Measurements from ENCODE around the gene PRPSAP2. TPM values are rescaled to one million over a fixed set of nuclear protein-coding genes. Genes with fewer than 3 reads are reported as not detected.

PRPSAP2 gene
- total and polyA plus RNA-seq, 2 donors (not counting 1 experiment from before 2014, with no cell fraction given): 27.1 to 58.8 TPM

DNA sequence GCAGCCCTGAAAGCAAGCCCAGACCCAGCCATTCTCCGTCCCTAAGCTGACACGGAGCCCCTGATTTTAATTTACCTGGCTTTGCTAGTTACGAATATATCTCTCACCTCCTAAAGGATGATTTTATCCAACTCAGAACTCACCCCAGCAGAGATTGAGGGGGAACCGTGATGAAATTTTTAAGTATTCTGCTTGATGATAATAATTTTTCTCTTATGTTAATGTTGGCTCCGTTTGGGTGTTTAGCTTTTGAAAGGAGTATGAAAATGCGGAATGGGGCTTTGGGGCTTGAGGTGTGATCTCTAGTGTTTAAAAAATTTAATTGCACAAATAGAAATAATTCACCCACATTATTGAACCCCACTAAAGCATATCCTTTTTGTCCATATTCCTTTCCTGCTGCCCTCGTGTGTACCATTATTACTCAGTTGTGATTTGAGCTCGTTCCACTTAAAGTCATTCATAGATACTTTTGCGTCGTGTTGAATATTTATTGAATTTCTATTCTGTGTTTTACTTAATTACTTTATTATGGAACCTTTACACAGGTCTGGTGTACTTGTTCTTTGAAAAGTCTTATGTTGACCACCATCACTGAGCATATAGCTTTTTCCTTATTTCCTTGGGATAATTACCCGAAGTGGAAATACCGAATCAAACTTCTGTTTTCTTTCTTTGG, 775 bp downstream of the PRPSAP2 start:
- peaks cover 66% of the 10 kb centered on the region for H3K79me2 ChIP-seq (ENCODE audit: control insufficient read depth, insufficient read depth, low read length)
- CTCF ChIA-PET: interaction anchor here (1.1 to 1.5 kb wide), 4 partner anchors 8 to 102 kb away, joined by 3 to 5 read pairs (median 3); no protein-coding TSS in a partner anchor
- intact Hi-C loops (cut with micrococcal nuclease): loop anchor here (10.0 kb wide), 2 partner anchors 46 to 516 kb away; partner anchors contain the start of gene MAPK7
- H3K9me3 ChIP-seq (ENCODE audit: control extremely low read depth in 1 of 3, control insufficient read depth in 2 of 3, insufficient read depth in 1 of 3, low read length in 2 of 3): no peaks in the 10 kb centered on the region
- Mint-ChIP-seq H3K27ac (peak overlapping the region; percentile 90), H3K27me3 (no peaks in the 10 kb centered on the region), H3K4me3 (peak overlapping the region; percentile 94), H3K4me1 (peaks cover 55% of the 10 kb centered on the region), H3K9me3 (ENCODE audit: insufficient read depth) (no peaks in the 10 kb centered on the region)
- no peaks in the 10 kb centered on the region for H3K36me3 ChIP-seq (replicated peaks in 1 of 2; ENCODE audit: control extremely low read depth in 1 of 2, control insufficient read depth in 1 of 2, extremely low read depth in 1 of 2, insufficient read depth in 2 of 2, low read length in 1 of 2)
- peak overlapping the region; percentile 72 for H3K4me2 ChIP-seq (replicated peaks; ENCODE audit: low read depth, low read length, poor library complexity, severe bottlenecking)
- ATAC-seq (ENCODE audit: low read depth) (no peak), DNase-seq (no peak)
- peak overlapping the region; percentile 71 to 88 (median 79) for H3K4me3 ChIP-seq (ENCODE audit: control extremely low read depth in 1 of 5, extremely low read depth in 1 of 5, insufficient read depth in 1 of 5, low read depth in 2 of 5, low read length in 4 of 5)
- H3K27me3 ChIP-seq (replicated peaks in 1 of 4; ENCODE audit: control extremely low read depth in 1 of 4, control insufficient read depth in 3 of 4, insufficient read depth in 4 of 4, low read length in 3 of 4): no peaks in the 10 kb centered on the region
- peak overlapping the region; percentile 86 for H3K9ac ChIP-seq (ENCODE audit: low read length)
- 0% methylated on average over 3 of the region's 12 CpGs for WGBS (ENCODE audit: insufficient coverage)
- no peaks in the 10 kb centered on the region for H4K20me1 ChIP-seq (ENCODE audit: control insufficient read depth, insufficient read depth, low read length, poor library complexity, severe bottlenecking)
- H2AFZ ChIP-seq (ENCODE audit: insufficient read depth, low read depth, low read length, poor library complexity, severe bottlenecking): peak overlapping the region; percentile 97
- peaks cover 34 to 50% of the 10 kb centered on the region in 2 donors for H3K4me1 ChIP-seq (ENCODE audit: control insufficient read depth in 2 of 2, insufficient read depth in 2 of 2, low read length in 2 of 2)
- TF ChIP-seq, protein P1, sequence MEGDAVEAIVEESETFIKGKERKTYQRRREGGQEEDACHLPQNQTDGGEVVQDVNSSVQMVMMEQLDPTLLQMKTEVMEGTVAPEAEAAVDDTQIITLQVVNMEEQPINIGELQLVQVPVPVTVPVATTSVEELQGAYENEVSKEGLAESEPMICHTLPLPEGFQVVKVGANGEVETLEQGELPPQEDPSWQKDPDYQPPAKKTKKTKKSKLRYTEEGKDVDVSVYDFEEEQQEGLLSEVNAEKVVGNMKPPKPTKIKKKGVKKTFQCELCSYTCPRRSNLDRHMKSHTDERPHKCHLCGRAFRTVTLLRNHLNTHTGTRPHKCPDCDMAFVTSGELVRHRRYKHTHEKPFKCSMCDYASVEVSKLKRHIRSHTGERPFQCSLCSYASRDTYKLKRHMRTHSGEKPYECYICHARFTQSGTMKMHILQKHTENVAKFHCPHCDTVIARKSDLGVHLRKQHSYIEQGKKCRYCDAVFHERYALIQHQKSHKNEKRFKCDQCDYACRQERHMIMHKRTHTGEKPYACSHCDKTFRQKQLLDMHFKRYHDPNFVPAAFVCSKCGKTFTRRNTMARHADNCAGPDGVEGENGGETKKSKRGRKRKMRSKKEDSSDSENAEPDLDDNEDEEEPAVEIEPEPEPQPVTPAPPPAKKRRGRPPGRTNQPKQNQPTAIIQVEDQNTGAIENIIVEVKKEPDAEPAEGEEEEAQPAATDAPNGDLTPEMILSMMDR (IDR thresholded peaks at IDR 0.05): no peak
- no peak for TF ChIP-seq EZH2 (IDR thresholded peaks at IDR 0.05; ENCODE audit: borderline replicate concordance, insufficient read depth, low read depth, low read length, poor library complexity, severe bottlenecking)
- POLR2A ChIA-PET: interaction anchor here (1.0 kb wide), 1 partner anchor 205 kb away, joined by 3 read pairs; no protein-coding TSS in a partner anchor
- H3K27ac ChIP-seq (ENCODE audit: low read length in 2 of 2): peak overlapping the region; percentile 51 to 87

DNA sequence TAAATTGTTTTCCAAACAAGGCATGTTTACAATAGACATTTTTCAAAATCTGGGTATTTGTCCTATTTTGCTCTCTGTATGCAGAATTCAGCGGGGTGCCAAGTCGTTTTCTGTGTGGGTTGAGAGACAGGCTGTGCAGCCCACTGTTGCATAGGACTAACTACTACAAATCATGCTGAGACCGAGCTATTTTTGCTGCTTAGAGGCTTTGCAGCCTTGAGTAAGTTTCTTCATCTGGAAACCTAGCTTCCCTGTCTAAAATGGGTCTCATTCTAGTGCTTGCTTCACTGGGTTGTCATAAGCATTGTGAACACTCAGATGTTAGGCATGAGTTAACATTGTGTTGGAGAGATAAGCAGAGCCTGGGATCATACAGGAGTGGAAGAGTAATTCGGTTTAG, 1.3 kb downstream of the PRPSAP2 start:
- peak overlapping the region in 1 of 5 experiments; percentile 88 for H3K4me3 ChIP-seq (ENCODE audit: control extremely low read depth in 1 of 5, extremely low read depth in 1 of 5, insufficient read depth in 1 of 5, low read depth in 2 of 5, low read length in 4 of 5)
- intact Hi-C loops (cut with micrococcal nuclease): loop anchor here (10.0 kb wide), 2 partner anchors 46 to 516 kb away; partner anchors contain the start of gene MAPK7
- WGBS (ENCODE audit: insufficient coverage): 62% methylated on average over 3 of the region's 4 CpGs
- peak overlapping the region; percentile 68 for H3K27ac Mint-ChIP-seq
- H3K27ac ChIP-seq (ENCODE audit: low read length in 2 of 2): no peak overlapping the region
- H3K79me2 ChIP-seq (ENCODE audit: control insufficient read depth, insufficient read depth, low read length): peaks cover 70% of the 10 kb centered on the region
- POLR2A ChIA-PET: interaction anchor here (1.0 kb wide), 1 partner anchor 205 kb away, joined by 3 read pairs; no protein-coding TSS in a partner anchor
- TF ChIP-seq, protein P1 (IDR thresholded peaks at IDR 0.05): no peak
- H3K27me3 Mint-ChIP-seq: no peaks in the 10 kb centered on the region
- ATAC-seq (ENCODE audit: low read depth) (no peak), DNase-seq (no peak)
- H3K9ac ChIP-seq (ENCODE audit: low read length): peak overlapping the region; percentile 86
- peaks cover 55% of the 10 kb centered on the region for H3K4me1 Mint-ChIP-seq
- CTCF ChIA-PET: interaction anchor here (1.1 to 1.5 kb wide), 4 partner anchors 9 to 102 kb away, joined by 3 to 5 read pairs (median 3); no protein-coding TSS in a partner anchor
- H4K20me1 ChIP-seq (ENCODE audit: control insufficient read depth, insufficient read depth, low read length, poor library complexity, severe bottlenecking): no peaks in the 10 kb centered on the region
- no peaks in the 10 kb centered on the region for H3K9me3 ChIP-seq (ENCODE audit: control extremely low read depth in 1 of 3, control insufficient read depth in 2 of 3, insufficient read depth in 1 of 3, low read length in 2 of 3)
- H3K4me2 ChIP-seq (replicated peaks; ENCODE audit: low read depth, low read length, poor library complexity, severe bottlenecking): peak overlapping the region; percentile 72
- no peaks in the 10 kb centered on the region for H3K36me3 ChIP-seq (replicated peaks in 1 of 2; ENCODE audit: control extremely low read depth in 1 of 2, control insufficient read depth in 1 of 2, extremely low read depth in 1 of 2, insufficient read depth in 2 of 2, low read length in 1 of 2)
- no peaks in the 10 kb centered on the region for H3K9me3 Mint-ChIP-seq (ENCODE audit: insufficient read depth)
- no peak overlapping the region for H2AFZ ChIP-seq (ENCODE audit: insufficient read depth, low read depth, low read length, poor library complexity, severe bottlenecking)
- H3K27me3 ChIP-seq (replicated peaks in 1 of 4; ENCODE audit: control extremely low read depth in 1 of 4, control insufficient read depth in 3 of 4, insufficient read depth in 4 of 4, low read length in 3 of 4): no peaks in the 10 kb centered on the region
- peak overlapping the region; percentile 94 for H3K4me3 Mint-ChIP-seq
- peaks cover 34 to 50% of the 10 kb centered on the region in 2 donors for H3K4me1 ChIP-seq (ENCODE audit: control insufficient read depth in 2 of 2, insufficient read depth in 2 of 2, low read length in 2 of 2)

Measured in B cell (primary cell).